GM12878 (cell line): ENCODE data around the gene ELMOD3. TPM values are rescaled to one million over a fixed set of nuclear protein-coding genes. Genes with fewer than 3 reads are reported as not detected.

ENCODE experiments used
- ATAC-seq: fragments of 200-7000 bp; cut with Tn5 transposase; 3 replicates; pipeline ENCODE4 v1.9.1; 2020; ENCODE audit warnings: mild to moderate bottlenecking, moderate library complexity
- BruUV-seq: library from RNA; stranded (reverse); fragments of 400-500 nt; replicated peaks from 2 replicates; lab custom pipeline; 2021; lab: Mats Ljungman, UMichigan
- CTCF ChIA-PET: fragments of 300-600 bp; sonication (Branson Sonifier 250); formaldehyde crosslinking; extraction: SDS; loops from one replicate; lab custom pipeline; 2021; ENCODE audit warnings: inconsistent platforms; lab: Yijun Ruan, JAX
- POLR2A ChIA-PET: fragments of 350-600 bp; formaldehyde crosslinking; extraction: SDS; loops from one replicate; lab custom pipeline; 2021; ENCODE audit warnings: inconsistent platforms; lab: Charles Lee
- RAD21 ChIA-PET: fragments of 300-600 bp; sonication (Branson Sonifier 250); formaldehyde crosslinking; loops from one replicate; lab custom pipeline; 2023; ENCODE audit warnings: antibody characterized with exemption; ENCODE audit not compliant: unreplicated experiment; lab: Charles Lee
- SMC1A ChIA-PET: fragments of 300-600 bp; sonication (Branson Sonifier 250); formaldehyde crosslinking; loops from one replicate; lab custom pipeline; 2023; ENCODE audit not compliant: unreplicated experiment, uncharacterized antibody; lab: Charles Lee
- DNase-seq: peaks from one replicate; pipeline ENCODE4 v3.0.0-alpha.2; 2011; ENCODE audit warnings: low read depth, low spot score
- FAIRE-seq: peaks from 3 replicates; lab custom pipeline; 2011; peaks lifted over from hg19 to GRCh38; lab: Jason Lieb, UNC
- H2AFZ ChIP-seq: 2 replicates; pipeline ENCODE4 v1.6.0; 2011; ENCODE audit warnings: low read depth, low read length, control low read depth; ENCODE audit not compliant: control insufficient read depth
- H3K27ac ChIP-seq: 2 replicates; pipeline ENCODE4 v1.5.1; 2011; ENCODE audit warnings: control low read depth; ENCODE audit not compliant: control insufficient read depth, insufficient read depth
- H3K27me3 ChIP-seq, 2 experiments: replicated peaks in 1 of 2; 2 replicates each; pipeline versions ENCODE4 v1.6.0 to v1.6.1; 2011; ENCODE audit warnings: low read length in 1 of 2; ENCODE audit not compliant: control insufficient read depth in 2 of 2, insufficient read depth in 2 of 2
- H3K36me3 ChIP-seq, 2 experiments: 2 replicates each; pipeline ENCODE4 v1.5.1; 2011; ENCODE audit warnings: low read length in 1 of 2; ENCODE audit not compliant: control insufficient read depth in 2 of 2, insufficient read depth in 2 of 2
- H3K4me1 ChIP-seq: 2 replicates; pipeline ENCODE4 v1.6.1; 2011; ENCODE audit warnings: mild to moderate bottlenecking, low read length, moderate library complexity, mixed read lengths; ENCODE audit not compliant: control insufficient read depth, insufficient read depth
- H3K4me2 ChIP-seq: 2 replicates; pipeline ENCODE4 v1.6.0; 2011; ENCODE audit warnings: control low read depth; ENCODE audit not compliant: control insufficient read depth, insufficient read depth
- H3K4me3 ChIP-seq: fragments of 200-600 bp; sonication (generic); 2 replicates; pipeline ENCODE4 v1.5.1; 2016
- H3K79me2 ChIP-seq: 2 replicates; pipeline ENCODE4 v1.6.0; 2011; ENCODE audit warnings: low read length; ENCODE audit not compliant: control insufficient read depth, insufficient read depth
- H3K9ac ChIP-seq: 2 replicates; pipeline ENCODE4 v1.8.0; 2011; ENCODE audit warnings: low read length, control low read depth, mixed read lengths; ENCODE audit not compliant: control insufficient read depth, insufficient read depth
- H3K9me3 ChIP-seq: replicated peaks from 3 replicates; pipeline ENCODE4 v1.5.1; 2011; ENCODE audit warnings: mild to moderate bottlenecking, low read length; ENCODE audit not compliant: control insufficient read depth, insufficient read depth
- H4K20me1 ChIP-seq: 2 replicates; pipeline ENCODE4 v1.6.0; 2011; ENCODE audit not compliant: control insufficient read depth, insufficient read depth
- EGR1 ChIP-seq, 2 experiments: IDR thresholded peaks; 1 replicate in 1 of 2; 2 replicates in 1 of 2; pipeline ENCODE4 v1.6.1; 2011 to 2012; ENCODE audit warnings: low read depth in 2 of 2, low read length in 2 of 2, borderline replicate concordance in 1 of 2, mild to moderate bottlenecking in 1 of 2, moderate library complexity in 1 of 2
- FOXK2 ChIP-seq: fragments of 450-650 bp; IDR thresholded peaks from 2 replicates; pipeline ENCODE4 v1.6.1; 2017; ENCODE audit warnings: mild to moderate bottlenecking, moderate library complexity
- GABPA ChIP-seq: IDR thresholded peaks from 2 replicates; pipeline ENCODE4 v1.6.1; 2014; ENCODE audit warnings: antibody characterized with exemption, low read depth, mild to moderate bottlenecking, inconsistent platforms
- HDAC6 ChIP-seq: fragments of 200-600 bp; sonication (generic); IDR thresholded peaks from one replicate; pipeline ENCODE4 v1.8.0; 2017; ENCODE audit warnings: antibody characterized with exemption; ENCODE audit not compliant: unreplicated experiment
- IRF3 ChIP-seq: fragments of 450-650 bp; IDR thresholded peaks from 2 replicates; pipeline ENCODE4 v1.6.1; 2014; ENCODE audit warnings: mild to moderate bottlenecking
- MEF2A ChIP-seq: IDR thresholded peaks from 2 replicates; pipeline ENCODE4 v1.6.1; 2011; ENCODE audit warnings: low read depth, mild to moderate bottlenecking, low read length, moderate library complexity; ENCODE audit not compliant: insufficient read depth
- NRF1 ChIP-seq: conservative IDR thresholded peaks from 2 replicates; pipeline ENCODE4 v1.6.1; 2011; ENCODE audit warnings: mild to moderate bottlenecking, low read depth, low read length, improper control_type of control experiment
- PML ChIP-seq: IDR thresholded peaks from 2 replicates; pipeline ENCODE4 v1.6.1; 2012; ENCODE audit warnings: low read length, inconsistent platforms
- SMARCA5 ChIP-seq: fragments of 450-650 bp; IDR thresholded peaks from 2 replicates; pipeline ENCODE4 v1.6.1; 2017; ENCODE audit warnings: mild to moderate bottlenecking
- SRF ChIP-seq, 2 experiments: IDR thresholded peaks; 2 replicates each; pipeline ENCODE4 v1.6.1; 2011; ENCODE audit warnings: low read depth in 2 of 2, low read length in 2 of 2, mild to moderate bottlenecking in 1 of 2, moderate library complexity in 1 of 2
- ZNF622 ChIP-seq: fragments of 450-650 bp; IDR thresholded peaks from 2 replicates; pipeline ENCODE4 v1.6.1; 2017; ENCODE audit warnings: mild to moderate bottlenecking, inconsistent platforms
- WGBS: methylation state at CpG from one replicate; pipeline ENCODE4 v1.1.6; 2016; ENCODE audit warnings: low lambda C conversion rate; ENCODE audit not compliant: insufficient replicate concordance, insufficient coverage; ENCODE audit errors: missing lambda C conversion rate; 5-methylcytosine and 5-hydroxymethylcytosine counted together
- in situ Hi-C: fragments of 300-500 bp; cut with MboI; formaldehyde crosslinking; loops from 9 replicates; pipeline ENCODE4 v1.14.3; 2018; ENCODE audit warnings: mixed read lengths
- intact Hi-C: fragments of 100-400 bp; cut with micrococcal nuclease; formaldehyde crosslinking; loops from one replicate; pipeline ENCODE4 v1.14.2; 2022; ENCODE audit not compliant: unreplicated experiment
- polyA plus RNA-seq, 11 experiments: library from polyadenylated mRNA; depleted of rRNA in 4 of 11; unstranded in 6 of 11; stranded (reverse) in 5 of 11; fragments of >200 nt; fragmentation: Nextera tagmentation in 4 of 11; fragmentation: Illumina TruSeq in 1 of 11; extraction: Ambion mirVana in 4 of 11; extraction: Trizol in 1 of 11; gene quantifications; 1 replicate in 1 of 11; 2 replicates in 10 of 11; pipeline versions ENCODE4 v1.2.1 to v1.2.3, GENCODE V29; 2011 to 2016; ENCODE audit warnings: inconsistent platforms in 2 of 11, missing spikeins in 2 of 11, low read depth in 1 of 11
- total RNA-seq, 4 experiments: library from RNA; depleted of rRNA in 3 of 4; stranded (reverse); fragments of >200 nt in 3 of 4; fragmentation: Illumina TruSeq in 1 of 4; extraction: Trizol in 1 of 4; gene quantifications; 2 replicates each; pipeline versions ENCODE4 v1.2.1 to v1.2.3, GENCODE V29; 2013 to 2021
- TF ChIP-seq, protein P1 (sequence below): IDR thresholded peaks from 2 replicates; pipeline ENCODE4 v1.6.1; 2012; ENCODE audit warnings: low read length, inconsistent platforms
- TF ChIP-seq, protein P2 (sequence below): fragments of 450-650 bp; IDR thresholded peaks from 2 replicates; pipeline ENCODE4 v1.6.1; 2018; ENCODE audit warnings: borderline replicate concordance, mild to moderate bottlenecking; ENCODE audit not compliant: partially characterized antibody
- TF ChIP-seq, protein P3 (sequence below): IDR thresholded peaks from 2 replicates; pipeline ENCODE4 v1.6.1; 2012; ENCODE audit warnings: low read depth, low read length, improper control_type of control experiment
- TF ChIP-seq, protein P4 (sequence below): fragments of 450-650 bp; IDR thresholded peaks from 2 replicates; pipeline ENCODE4 v1.6.1; 2017; ENCODE audit warnings: borderline replicate concordance

Gene ELMOD3
- total and polyA plus RNA-seq, 10 of the 15 experiments (the other 5 are each of a cell fraction or from before 2014, with no cell fraction given) = 1.2 to 19.1 (median 12.5) TPM

DNA sequence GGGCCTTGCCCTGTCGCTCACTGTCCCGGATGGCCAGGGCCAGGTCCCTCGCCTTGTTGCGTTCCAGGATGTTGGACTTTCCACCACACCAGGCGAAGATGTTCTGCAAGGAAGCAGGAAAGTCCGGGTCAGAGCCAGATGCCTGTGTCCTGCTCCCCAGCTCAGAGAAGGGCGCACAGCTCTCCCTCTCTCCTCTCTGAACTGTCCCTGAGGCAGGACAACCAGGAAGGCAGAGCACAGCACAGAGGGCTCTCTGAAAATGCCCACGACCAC lies 44.5 kb downstream of the ELMOD3 start:
- FAIRE-seq (no peak), DNase-seq (no peak), ATAC-seq (no peak)
- intact Hi-C loops = no loop called here
- ChIA-PET CTCF (no interaction called here), RAD21 (no interaction called here), SMC1A (interaction anchor here (0.7 kb wide), 1 partner anchor 153 kb away, joined by 3 read pairs; no protein-coding TSS in a partner anchor)
- H3K9ac ChIP-seq = no peak overlapping the region
- H2AFZ ChIP-seq = no peak overlapping the region
- no peak overlapping the region for H3K27ac ChIP-seq
- no peaks in the 10 kb centered on the region for H4K20me1 ChIP-seq
- no peaks in the 10 kb centered on the region; the same call in 1 of the 3 replicates for H3K9me3 ChIP-seq
- TF ChIP-seq ZNF622 (no peak), NRF1 (no peak), SRF (IDR thresholded peaks at IDR 0.05; ENCODE audit: low read depth in 2 of 2, low read length in 2 of 2) (no peak), IRF3 (no peak), FOXK2 (no peak), GABPA (no peak), PML (no peak), SMARCA5 (no peak), EGR1 (IDR thresholded peaks at IDR 0.05; ENCODE audit: borderline replicate concordance in 1 of 2, low read depth in 2 of 2, low read length in 2 of 2) (no peak), MEF2A (no peak), HDAC6 (no peak)
- TF ChIP-seq, protein P1, sequence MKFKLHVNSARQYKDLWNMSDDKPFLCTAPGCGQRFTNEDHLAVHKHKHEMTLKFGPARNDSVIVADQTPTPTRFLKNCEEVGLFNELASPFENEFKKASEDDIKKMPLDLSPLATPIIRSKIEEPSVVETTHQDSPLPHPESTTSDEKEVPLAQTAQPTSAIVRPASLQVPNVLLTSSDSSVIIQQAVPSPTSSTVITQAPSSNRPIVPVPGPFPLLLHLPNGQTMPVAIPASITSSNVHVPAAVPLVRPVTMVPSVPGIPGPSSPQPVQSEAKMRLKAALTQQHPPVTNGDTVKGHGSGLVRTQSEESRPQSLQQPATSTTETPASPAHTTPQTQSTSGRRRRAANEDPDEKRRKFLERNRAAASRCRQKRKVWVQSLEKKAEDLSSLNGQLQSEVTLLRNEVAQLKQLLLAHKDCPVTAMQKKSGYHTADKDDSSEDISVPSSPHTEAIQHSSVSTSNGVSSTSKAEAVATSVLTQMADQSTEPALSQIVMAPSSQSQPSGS = no peak
- TF ChIP-seq, protein P2, sequence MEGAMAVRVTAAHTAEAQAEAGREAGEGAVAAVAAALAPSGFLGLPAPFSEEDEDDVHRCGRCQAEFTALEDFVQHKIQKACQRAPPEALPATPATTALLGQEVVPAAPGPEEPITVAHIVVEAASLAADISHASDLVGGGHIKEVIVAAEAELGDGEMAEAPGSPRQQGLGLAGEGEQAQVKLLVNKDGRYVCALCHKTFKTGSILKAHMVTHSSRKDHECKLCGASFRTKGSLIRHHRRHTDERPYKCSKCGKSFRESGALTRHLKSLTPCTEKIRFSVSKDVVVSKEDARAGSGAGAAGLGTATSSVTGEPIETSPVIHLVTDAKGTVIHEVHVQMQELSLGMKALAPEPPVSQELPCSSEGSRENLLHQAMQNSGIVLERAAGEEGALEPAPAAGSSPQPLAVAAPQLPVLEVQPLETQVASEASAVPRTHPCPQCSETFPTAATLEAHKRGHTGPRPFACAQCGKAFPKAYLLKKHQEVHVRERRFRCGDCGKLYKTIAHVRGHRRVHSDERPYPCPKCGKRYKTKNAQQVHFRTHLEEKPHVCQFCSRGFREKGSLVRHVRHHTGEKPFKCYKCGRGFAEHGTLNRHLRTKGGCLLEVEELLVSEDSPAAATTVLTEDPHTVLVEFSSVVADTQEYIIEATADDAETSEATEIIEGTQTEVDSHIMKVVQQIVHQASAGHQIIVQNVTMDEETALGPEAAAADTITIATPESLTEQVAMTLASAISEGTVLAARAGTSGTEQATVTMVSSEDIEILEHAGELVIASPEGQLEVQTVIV = no peak
- TF ChIP-seq, protein P3, sequence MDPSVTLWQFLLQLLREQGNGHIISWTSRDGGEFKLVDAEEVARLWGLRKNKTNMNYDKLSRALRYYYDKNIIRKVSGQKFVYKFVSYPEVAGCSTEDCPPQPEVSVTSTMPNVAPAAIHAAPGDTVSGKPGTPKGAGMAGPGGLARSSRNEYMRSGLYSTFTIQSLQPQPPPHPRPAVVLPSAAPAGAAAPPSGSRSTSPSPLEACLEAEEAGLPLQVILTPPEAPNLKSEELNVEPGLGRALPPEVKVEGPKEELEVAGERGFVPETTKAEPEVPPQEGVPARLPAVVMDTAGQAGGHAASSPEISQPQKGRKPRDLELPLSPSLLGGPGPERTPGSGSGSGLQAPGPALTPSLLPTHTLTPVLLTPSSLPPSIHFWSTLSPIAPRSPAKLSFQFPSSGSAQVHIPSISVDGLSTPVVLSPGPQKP = no peak
- TF ChIP-seq, protein P4, sequence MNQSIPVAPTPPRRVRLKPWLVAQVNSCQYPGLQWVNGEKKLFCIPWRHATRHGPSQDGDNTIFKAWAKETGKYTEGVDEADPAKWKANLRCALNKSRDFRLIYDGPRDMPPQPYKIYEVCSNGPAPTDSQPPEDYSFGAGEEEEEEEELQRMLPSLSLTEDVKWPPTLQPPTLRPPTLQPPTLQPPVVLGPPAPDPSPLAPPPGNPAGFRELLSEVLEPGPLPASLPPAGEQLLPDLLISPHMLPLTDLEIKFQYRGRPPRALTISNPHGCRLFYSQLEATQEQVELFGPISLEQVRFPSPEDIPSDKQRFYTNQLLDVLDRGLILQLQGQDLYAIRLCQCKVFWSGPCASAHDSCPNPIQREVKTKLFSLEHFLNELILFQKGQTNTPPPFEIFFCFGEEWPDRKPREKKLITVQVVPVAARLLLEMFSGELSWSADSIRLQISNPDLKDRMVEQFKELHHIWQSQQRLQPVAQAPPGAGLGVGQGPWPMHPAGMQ = no peak
- TF ChIP-seq, all 136 proteins: peak for 0
- Histone ChIP-seq H3K4me3 (no peak overlapping the region), H3K4me2 (no peak overlapping the region), H3K36me3 (no peaks in the 10 kb centered on the region; a peak in 2 of 4 replicates), H3K27me3 (no peaks in the 10 kb centered on the region), H3K79me2 (no peaks in the 10 kb centered on the region), H3K4me1 (peaks cover 9% of the 10 kb centered on the region)
- POLR2A ChIA-PET = no interaction called here
- no TSS peak for BruUV-seq
- in situ Hi-C loops = no loop called here
- WGBS = 65% methylated on average over 8 of the region's 8 CpGs
